WERI-Rb-1 (cell line): ENCODE data around the gene CNIH2.
"Not testable (repeated sequence)": the region's sequence is repeated elsewhere in the genome, so short reads cannot be mapped to it uniquely, and the experiment has no call there.

Experiments used
- DNase-seq: peaks from one replicate; pipeline ENCODE4 v3.0.0-alpha.2; 2020
- H3K27ac ChIP-seq: fragments of 250-450 bp; sonication (Bioruptor Pico); 2 replicates; pipeline ENCODE4 v1.5.1; 2020; ENCODE audit warnings: mild to moderate bottlenecking, moderate library complexity
- H3K27me3 ChIP-seq: fragments of 250-450 bp; sonication (Bioruptor Pico); 2 replicates; pipeline ENCODE4 v1.5.1; 2021; ENCODE audit warnings: mild to moderate bottlenecking, low read depth, moderate library complexity; ENCODE audit not compliant: insufficient read depth, severe bottlenecking
- H3K36me3 ChIP-seq: fragments of 250-450 bp; sonication (Bioruptor Pico); 2 replicates; pipeline ENCODE4 v1.5.1; 2020; ENCODE audit warnings: mild to moderate bottlenecking, moderate library complexity
- H3K4me3 ChIP-seq: 2 replicates; pipeline ENCODE4 v1.5.1; 2011; ENCODE audit warnings: low read depth, mild to moderate bottlenecking, control low read depth, low read length
- H3K9me3 ChIP-seq: fragments of 250-450 bp; sonication (Bioruptor Pico); 2 replicates; pipeline ENCODE4 v1.5.1; 2021; ENCODE audit warnings: mild to moderate bottlenecking, moderate library complexity; ENCODE audit not compliant: severe bottlenecking
- TF ChIP-seq, protein P1 (sequence below): IDR thresholded peaks from 2 replicates; pipeline ENCODE4 v1.5.1; 2011; ENCODE audit warnings: low read depth, mild to moderate bottlenecking, control low read depth, inconsistent platforms, low read length

The CNIH2 gene

DNA sequence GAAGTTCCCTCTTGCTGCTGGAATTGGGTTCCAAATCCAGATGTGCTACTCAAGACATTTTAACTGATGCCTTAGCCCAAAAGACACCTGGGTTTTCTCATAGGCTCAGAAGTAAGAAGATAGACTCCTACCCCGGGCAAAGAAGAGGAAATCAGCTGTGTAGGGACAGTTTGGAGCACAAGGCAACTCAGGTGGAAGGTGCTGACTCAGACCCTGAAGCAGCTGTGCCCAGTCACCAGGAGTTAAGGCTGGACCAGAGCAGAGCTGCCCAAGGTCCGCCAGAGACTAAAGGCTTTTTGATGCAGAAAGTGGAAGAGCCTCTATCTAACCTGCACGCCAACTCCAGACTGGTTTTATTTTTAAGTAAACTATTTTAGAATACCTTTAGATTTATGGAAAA is 30.2 kb upstream of the CNIH2 start:
- no peaks in the 10 kb centered on the region for H3K9me3 ChIP-seq
- H3K27ac ChIP-seq: no peak overlapping the region
- no peak for DNase-seq
- no peak overlapping the region for H3K4me3 ChIP-seq
- H3K36me3 ChIP-seq: peaks cover 5% of the 10 kb centered on the region
- TF ChIP-seq, protein P1, sequence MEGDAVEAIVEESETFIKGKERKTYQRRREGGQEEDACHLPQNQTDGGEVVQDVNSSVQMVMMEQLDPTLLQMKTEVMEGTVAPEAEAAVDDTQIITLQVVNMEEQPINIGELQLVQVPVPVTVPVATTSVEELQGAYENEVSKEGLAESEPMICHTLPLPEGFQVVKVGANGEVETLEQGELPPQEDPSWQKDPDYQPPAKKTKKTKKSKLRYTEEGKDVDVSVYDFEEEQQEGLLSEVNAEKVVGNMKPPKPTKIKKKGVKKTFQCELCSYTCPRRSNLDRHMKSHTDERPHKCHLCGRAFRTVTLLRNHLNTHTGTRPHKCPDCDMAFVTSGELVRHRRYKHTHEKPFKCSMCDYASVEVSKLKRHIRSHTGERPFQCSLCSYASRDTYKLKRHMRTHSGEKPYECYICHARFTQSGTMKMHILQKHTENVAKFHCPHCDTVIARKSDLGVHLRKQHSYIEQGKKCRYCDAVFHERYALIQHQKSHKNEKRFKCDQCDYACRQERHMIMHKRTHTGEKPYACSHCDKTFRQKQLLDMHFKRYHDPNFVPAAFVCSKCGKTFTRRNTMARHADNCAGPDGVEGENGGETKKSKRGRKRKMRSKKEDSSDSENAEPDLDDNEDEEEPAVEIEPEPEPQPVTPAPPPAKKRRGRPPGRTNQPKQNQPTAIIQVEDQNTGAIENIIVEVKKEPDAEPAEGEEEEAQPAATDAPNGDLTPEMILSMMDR: no peak
- H3K27me3 ChIP-seq: no peaks in the 10 kb centered on the region

DNA sequence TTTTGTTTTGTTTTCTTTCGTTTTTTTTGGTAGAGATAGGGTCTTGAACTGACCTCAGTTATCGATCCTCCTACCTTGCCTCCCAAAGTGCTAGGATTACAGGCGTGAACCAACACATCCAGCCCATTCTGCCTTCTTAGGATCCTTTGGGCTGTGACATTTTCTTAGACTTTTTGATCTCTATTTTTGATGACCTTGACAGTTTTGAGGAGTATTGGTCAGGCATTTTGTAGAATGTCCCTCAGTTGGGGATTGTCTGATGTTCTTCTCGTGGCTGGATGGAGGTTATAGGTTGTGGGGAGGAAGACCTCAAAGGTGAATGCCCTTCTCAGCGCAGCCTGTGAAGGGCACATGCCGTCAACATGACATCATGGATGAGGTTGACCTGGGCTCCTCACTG is 29.1 kb upstream of the CNIH2 start:
- H3K27ac ChIP-seq: no peak overlapping the region
- TF ChIP-seq, protein P1: no peak
- H3K36me3 ChIP-seq: peaks cover 5% of the 10 kb centered on the region

DNA sequence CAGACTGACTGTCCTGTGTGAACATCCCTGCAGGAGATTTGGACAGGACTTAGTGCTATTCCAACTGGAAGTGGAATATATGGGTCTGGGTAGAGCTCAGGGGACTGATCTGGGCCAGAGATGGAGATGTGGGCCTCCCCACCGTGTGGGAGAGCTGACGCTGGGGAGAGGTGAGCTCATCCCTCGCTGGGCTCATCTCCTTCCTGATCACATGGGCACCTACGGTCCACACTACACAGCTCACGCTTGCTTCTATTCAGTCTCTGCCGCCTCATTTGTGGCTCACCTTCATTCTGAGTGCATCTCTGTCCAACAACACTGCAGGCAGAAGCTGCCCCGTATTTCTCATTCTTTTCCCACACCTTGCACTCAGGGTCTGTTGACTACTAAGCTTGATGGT is 26.2 kb upstream of the CNIH2 start:
- H3K36me3 ChIP-seq: peaks cover 5% of the 10 kb centered on the region
- no peaks in the 10 kb centered on the region for H3K9me3 ChIP-seq
- TF ChIP-seq, protein P1: no peak
- no peak overlapping the region for H3K4me3 ChIP-seq
- no peak for DNase-seq
- H3K27ac ChIP-seq: no peak overlapping the region
- H3K27me3 ChIP-seq: no peaks in the 10 kb centered on the region

More for the DNA sequence above, 29.1 kb upstream of the CNIH2 start:
- H3K4me3 ChIP-seq: no peak overlapping the region
- H3K9me3 ChIP-seq: no peaks in the 10 kb centered on the region
- H3K27me3 ChIP-seq: no peaks in the 10 kb centered on the region
- no peak for DNase-seq

DNA sequence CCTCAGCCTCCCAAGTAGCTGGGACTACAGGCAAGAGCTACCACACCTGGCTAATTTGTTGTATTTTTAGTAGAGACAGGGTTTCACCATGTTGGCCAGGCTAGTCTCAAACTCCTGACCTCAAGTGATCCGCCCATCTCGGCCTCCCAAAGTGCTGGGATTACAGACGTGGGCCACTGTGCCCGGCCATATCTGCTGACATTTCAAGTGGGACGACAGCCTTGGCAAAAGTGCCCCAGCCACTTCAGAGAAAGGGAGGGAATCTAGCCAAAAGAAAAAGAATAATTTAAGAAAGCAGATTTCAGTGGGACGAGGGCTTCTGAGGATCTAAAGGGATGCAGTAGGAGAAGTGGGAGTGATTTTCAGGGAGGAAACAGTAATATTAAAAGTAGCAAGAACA is 24.9 kb upstream of the CNIH2 start:
- not testable (repeated sequence) for H3K27me3 ChIP-seq, H3K4me3 ChIP-seq, H3K9me3 ChIP-seq, DNase-seq, H3K27ac ChIP-seq, H3K36me3 ChIP-seq

DNA sequence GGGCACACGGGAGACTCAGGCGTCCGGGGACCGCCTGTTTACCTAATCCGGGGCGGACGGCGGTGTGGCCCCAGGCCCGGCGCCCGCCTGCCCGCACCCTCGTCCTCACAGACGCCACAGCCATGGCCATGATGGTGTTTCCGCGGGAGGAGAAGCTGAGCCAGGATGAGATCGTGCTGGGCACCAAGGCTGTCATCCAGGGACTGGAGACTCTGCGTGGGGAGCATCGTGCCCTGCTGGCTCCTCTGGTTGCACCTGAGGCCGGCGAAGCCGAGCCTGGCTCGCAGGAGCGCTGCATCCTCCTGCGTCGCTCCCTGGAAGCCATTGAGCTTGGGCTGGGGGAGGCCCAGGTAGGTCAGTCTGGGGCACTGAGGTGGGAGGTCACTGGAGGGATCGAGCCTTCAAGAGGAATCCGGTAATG is 19.5 kb upstream of the CNIH2 start:
- TF ChIP-seq, protein P1: no peak
- DNase-seq: no peak
- Histone ChIP-seq H3K9me3 (no peaks in the 10 kb centered on the region), H3K27ac (peak overlapping the region; percentile 76), H3K27me3 (no peaks in the 10 kb centered on the region), H3K36me3 (peaks cover 38% of the 10 kb centered on the region), H3K4me3 (peak overlapping the region; percentile 69)

DNA sequence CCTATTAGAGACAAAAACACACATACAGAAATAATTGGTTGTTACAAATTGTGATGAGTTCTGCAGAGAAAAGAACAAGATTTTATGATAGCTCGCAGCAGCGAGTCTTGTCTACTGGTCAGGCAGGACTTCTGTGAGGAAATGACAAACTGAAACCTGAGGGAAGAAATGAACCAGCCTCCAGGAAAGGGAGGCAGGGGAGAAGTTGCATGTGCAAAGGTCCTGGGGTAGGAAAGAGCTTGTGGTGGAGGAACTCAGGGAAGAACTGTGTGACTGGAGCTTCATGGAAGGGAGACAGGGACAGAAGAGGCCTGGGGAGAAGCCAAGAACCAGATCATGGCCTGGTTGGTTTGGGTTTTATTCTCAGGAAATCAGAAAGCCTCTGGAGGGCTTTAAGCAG is 18.8 kb upstream of the CNIH2 start:
- no peak for DNase-seq
- Histone ChIP-seq H3K9me3 (no peaks in the 10 kb centered on the region), H3K36me3 (peaks cover 41% of the 10 kb centered on the region), H3K27ac (no peak overlapping the region), H3K4me3 (no peak overlapping the region), H3K27me3 (no peaks in the 10 kb centered on the region)
- TF ChIP-seq, protein P1: no peak
